Mononuclear cell (primary cell): ENCODE measurements around the gene SLC25A40. TPM values are rescaled to one million over a fixed set of nuclear protein-coding genes. Genes with fewer than 3 reads are reported as not detected.
A peak's percentile ranks its signal among the peaks of the same experiment; 100 is the strongest.
"Not testable (repeated sequence)": the region's sequence is repeated elsewhere in the genome, so short reads cannot be mapped to it uniquely, and the experiment has no call there.

Experiments used
- H3K27me3 ChIP-seq: 2 replicates; pipeline ENCODE4 v1.6.0; 2011; ENCODE audit warnings: low read length, control low read depth; ENCODE audit not compliant: insufficient read depth
- H3K4me1 ChIP-seq: 2 replicates; pipeline ENCODE4 v1.5.1; 2011; ENCODE audit warnings: mild to moderate bottlenecking, low read length, control low read depth; ENCODE audit not compliant: insufficient read depth
- H3K4me3 ChIP-seq: 2 replicates; pipeline ENCODE4 v1.5.1; 2011; ENCODE audit warnings: mild to moderate bottlenecking, low read length, moderate library complexity
- H3K9me3 ChIP-seq: 2 replicates; pipeline ENCODE4 v1.5.1; 2011; ENCODE audit warnings: low read depth, mild to moderate bottlenecking, control low read depth, low read length
- total RNA-seq: library from RNA; depleted of rRNA; stranded (reverse); fragments of >200 nt; gene quantifications from one replicate; pipeline ENCODE4 v1.2.3, GENCODE V29; 2012

Gene SLC25A40
- total RNA-seq, 1 donor, result 9.7 TPM

DNA sequence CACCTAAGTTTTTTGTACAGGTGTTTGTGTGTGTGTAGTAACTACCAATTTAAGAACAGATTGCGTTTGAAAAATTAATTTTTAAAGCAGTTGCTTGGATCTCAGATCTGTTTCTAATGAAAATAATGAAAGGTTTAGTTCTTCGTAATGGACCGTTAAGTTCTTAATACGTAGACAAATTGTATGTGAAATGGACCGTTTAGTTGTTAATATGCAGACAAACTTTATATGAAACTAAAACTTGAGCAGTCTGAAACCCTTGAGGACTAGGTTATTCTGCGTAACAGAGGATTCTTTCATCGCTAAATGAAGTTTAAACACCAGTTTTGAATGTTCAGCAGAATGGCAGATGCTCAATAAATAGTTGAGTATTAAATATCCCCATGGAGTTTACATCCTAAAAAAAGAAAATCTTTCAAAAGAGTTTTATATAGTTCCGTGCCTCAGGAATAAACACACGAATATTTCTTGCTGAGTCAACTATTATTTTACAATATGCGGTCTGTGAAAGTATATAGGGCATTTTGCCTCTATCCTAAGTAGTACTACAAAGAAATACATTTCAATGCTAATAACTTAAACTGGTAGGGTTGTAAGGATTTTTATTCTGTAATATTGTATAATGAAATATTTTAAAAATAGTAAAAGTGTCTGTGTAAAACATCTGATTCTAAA, 1.3 kb upstream of the SLC25A40 start:
- H3K9me3 ChIP-seq, result no peaks in the 10 kb centered on the region

DNA sequence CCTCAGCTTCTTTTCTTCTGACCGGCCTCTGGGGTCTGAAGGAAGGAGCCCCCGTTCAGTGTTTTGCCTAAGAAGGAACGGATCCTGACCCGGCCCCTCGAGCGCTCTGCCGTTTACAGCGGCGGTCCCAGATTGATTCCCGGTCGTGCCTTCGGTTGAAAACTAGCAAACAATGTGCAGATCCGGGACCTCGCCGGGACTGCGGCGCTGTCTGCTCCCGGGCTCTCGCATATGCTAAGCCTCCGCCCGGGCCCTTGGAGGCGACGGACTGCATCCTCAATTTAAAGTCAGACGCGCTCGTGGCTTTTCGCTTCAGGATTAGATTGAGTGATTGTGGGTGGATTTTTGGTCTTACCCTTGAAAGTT, 692 bp upstream of the SLC25A40 start:
- Histone ChIP-seq H3K4me3 (peak overlapping the region; percentile 90), H3K4me1 (peaks cover 45% of the 10 kb centered on the region)

More for the DNA sequence above, 1.3 kb upstream of the SLC25A40 start:
- Histone ChIP-seq H3K4me1 (peaks cover 41% of the 10 kb centered on the region), H3K27me3 (no peaks in the 10 kb centered on the region), H3K4me3 (peak overlapping the region; percentile 90)

DNA sequence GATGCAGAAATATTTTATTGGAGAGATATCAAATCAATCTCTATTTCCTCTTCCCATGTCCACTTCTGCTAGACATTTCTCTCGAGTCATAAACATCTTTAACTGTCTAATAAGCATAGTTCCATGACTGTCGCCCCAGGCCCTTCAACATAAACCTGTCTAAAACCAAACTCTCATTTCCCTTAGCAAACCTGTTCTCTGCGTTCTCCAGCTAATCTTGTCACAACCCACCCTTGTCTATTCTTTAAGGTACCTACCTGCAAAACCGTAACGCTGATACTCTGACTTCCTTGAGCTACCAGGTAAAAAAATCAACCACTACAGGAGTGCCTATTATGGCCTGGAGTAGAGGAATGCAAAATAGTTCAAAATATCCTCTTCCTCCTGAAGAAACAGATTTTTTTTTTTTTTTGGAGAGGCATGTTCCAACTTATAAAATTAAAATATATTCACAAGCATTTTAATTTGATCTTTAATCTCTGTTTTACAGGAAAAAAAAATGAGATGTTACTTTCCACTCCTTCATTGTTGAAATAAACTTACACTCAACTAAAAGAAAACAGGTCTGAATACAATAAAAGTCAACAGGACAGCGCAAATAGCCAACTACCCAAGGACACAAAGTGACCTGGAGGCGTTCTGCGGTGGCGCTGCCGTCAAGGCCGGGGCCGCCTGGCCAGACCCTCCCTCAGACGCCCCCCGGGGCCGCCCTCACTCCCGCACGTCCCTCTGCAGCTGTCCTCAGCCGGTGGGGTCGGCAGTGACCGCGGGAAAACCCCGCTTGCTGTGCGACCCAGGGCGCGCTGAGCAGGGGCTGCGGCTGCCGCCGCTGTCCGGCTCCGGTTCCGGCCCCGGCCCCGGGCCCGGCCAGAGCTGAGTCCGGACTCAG, 765 bp downstream of the SLC25A40 start:
- H3K27me3 ChIP-seq, result no peaks in the 10 kb centered on the region
- peaks cover 45% of the 10 kb centered on the region for H3K4me1 ChIP-seq
- peak overlapping the region; percentile 90 for H3K4me3 ChIP-seq
- no peaks in the 10 kb centered on the region for H3K9me3 ChIP-seq

More for the DNA sequence above, 692 bp upstream of the SLC25A40 start:
- Histone ChIP-seq H3K9me3 (no peaks in the 10 kb centered on the region), H3K27me3 (no peaks in the 10 kb centered on the region)

- peaks cover 45% of the 10 kb centered on the region for H3K4me1 ChIP-seq
- no peak overlapping the region for H3K4me3 ChIP-seq
- no peaks in the 10 kb centered on the region for H3K27me3 ChIP-seq
- H3K9me3 ChIP-seq, result no peaks in the 10 kb centered on the region
Observed at GRCh38 chr7:87874066-87874465, 2.1 kb downstream of the SLC25A40 start.

GRCh38 chr7:87873328-87873727, 2.8 kb downstream of the SLC25A40 start:
- H3K4me3 ChIP-seq, H3K9me3 ChIP-seq, H3K27me3 ChIP-seq: not testable (repeated sequence)
- peaks cover 44% of the 10 kb centered on the region for H3K4me1 ChIP-seq

DNA sequence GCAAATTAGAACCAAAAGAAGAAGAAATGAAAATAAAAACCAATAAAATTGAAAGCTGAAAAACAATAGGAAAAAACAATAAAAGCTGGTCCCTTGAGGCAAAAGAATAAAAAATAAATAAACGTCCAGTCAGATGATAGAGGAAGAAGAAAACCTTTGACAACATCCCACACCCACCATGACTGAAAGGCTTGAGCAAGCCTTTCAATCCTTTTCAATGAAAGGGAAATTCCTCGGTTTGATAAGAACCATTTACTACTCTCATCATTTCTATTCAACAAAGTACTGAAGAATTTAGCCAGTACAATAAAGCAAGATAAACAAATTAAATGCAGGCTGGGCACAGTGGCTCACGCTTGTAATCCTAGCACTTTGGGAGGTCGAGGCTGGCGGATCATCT, 3.8 kb downstream of the SLC25A40 start:
- Histone ChIP-seq H3K4me3 (no peak overlapping the region), H3K9me3 (peaks cover 8% of the 10 kb centered on the region), H3K27me3 (no peaks in the 10 kb centered on the region), H3K4me1 (peaks cover 36% of the 10 kb centered on the region)

GRCh38 chr7:87870471-87870870, 5.7 kb downstream of the SLC25A40 start:
- Histone ChIP-seq H3K4me1 (peaks cover 29% of the 10 kb centered on the region), H3K27me3 (no peaks in the 10 kb centered on the region), H3K4me3 (no peak overlapping the region), H3K9me3 (peaks cover 23% of the 10 kb centered on the region)

- peaks cover 23% of the 10 kb centered on the region for H3K9me3 ChIP-seq
- not testable (repeated sequence) for H3K4me3 ChIP-seq, H3K4me1 ChIP-seq, H3K27me3 ChIP-seq
Observed at GRCh38 chr7:87866533-87866932, 9.6 kb downstream of the SLC25A40 start.

GRCh38 chr7:87866089-87866488, 10.1 kb downstream of the SLC25A40 start:
- peaks cover 23% of the 10 kb centered on the region for H3K9me3 ChIP-seq
- H3K4me1 ChIP-seq, result no peaks in the 10 kb centered on the region
- H3K4me3 ChIP-seq, result no peak overlapping the region
- no peaks in the 10 kb centered on the region for H3K27me3 ChIP-seq

DNA sequence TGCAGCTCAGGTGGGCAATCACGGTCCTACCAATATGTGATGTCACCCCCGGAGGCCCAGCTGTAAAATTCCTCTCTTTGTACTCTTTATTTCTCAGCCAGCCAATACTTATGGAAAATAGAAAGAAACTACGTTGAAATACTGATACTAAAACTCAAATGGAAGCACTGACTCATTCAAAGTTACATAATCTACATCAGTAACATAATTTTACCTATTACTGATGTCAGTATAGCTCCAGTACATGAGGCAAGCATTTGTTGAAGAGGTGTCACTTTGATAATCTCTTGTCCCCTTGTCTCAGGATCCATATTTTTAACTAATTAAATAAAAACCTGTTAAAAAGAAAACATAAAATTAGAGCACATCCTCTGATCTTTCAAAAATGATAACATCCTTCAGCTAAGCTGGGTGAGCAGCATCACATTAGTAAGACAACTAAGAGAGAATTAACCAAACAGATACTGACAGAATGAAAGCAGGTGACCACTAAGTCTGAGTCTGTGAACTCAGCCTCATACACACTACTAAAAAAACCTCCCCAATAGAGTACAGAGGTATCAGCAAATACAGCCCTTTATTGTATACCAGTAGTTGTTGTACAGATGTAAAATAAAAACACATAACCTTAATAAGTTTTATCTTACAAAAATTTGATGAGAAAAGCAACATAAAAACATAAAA, 17.6 kb downstream of the SLC25A40 start:
- Histone ChIP-seq H3K9me3 (no peaks in the 10 kb centered on the region), H3K4me3 (no peak overlapping the region), H3K4me1 (peaks cover 9% of the 10 kb centered on the region), H3K27me3 (no peaks in the 10 kb centered on the region)

- no peak overlapping the region for H3K4me3 ChIP-seq
- H3K4me1 ChIP-seq, result peaks cover 16% of the 10 kb centered on the region
- H3K27me3 ChIP-seq, result no peaks in the 10 kb centered on the region
- no peaks in the 10 kb centered on the region for H3K9me3 ChIP-seq
Observed at GRCh38 chr7:87853237-87853864, 22.8 kb downstream of the SLC25A40 start.

DNA sequence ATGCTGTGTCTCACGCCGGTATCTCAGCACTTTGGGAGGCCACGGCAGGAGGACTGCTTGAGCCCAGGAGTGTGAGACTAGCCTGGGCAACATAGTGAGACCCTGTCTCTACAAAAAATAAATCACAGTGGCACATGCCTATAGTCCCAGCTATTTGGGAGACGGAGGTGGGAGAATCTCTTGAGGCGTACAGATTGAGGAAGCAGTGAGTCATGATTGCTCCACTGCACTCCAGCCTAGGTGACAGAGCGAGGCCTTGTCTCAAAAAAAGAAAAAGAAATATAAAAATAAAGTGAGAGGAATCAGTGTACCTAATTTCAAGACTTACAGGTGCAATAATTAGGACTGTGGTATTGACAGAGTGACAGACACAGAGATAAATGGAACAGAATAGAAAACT, 23.9 kb downstream of the SLC25A40 start:
- H3K9me3 ChIP-seq, result no peaks in the 10 kb centered on the region
- no peaks in the 10 kb centered on the region for H3K27me3 ChIP-seq
- peaks cover 16% of the 10 kb centered on the region for H3K4me1 ChIP-seq
- no peak overlapping the region for H3K4me3 ChIP-seq

DNA sequence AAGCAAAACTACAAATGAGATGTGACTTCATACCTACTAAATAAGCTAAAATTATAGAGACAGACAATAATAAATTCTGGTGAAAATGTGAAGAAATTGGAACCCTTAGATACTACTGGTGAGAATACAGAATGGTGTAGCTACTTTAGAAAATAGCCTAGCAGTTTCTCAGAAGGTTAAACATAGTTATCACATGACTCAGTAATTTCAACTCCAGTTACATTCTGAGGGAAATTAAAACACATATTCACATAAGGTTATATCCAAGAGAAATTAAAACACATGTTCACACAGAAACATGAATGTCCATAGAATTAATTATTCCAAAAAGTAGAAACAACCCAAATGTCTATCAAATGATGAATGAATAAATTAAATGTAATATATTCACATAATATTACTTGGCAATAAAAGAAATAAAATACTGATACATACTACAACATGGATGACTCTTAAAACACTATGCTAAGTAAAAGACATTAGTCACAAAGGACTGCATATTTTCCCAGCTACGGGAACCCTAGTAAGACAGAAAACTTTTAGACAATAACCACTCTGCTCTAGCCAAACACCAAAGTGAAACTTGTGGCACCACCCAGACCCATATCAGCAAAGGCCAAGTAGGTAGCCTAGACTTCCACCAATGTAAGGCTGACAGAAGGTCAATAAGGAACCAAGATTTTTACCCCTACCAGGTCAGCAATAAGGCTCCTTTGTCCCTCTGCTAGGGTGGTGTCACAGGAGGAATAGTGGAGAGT, 25.1 kb downstream of the SLC25A40 start:
- no peaks in the 10 kb centered on the region for H3K9me3 ChIP-seq
- H3K27me3 ChIP-seq, result no peaks in the 10 kb centered on the region
- peaks cover 16% of the 10 kb centered on the region for H3K4me1 ChIP-seq
- no peak overlapping the region for H3K4me3 ChIP-seq

- no peaks in the 10 kb centered on the region for H3K4me1 ChIP-seq
- H3K4me3 ChIP-seq, result no peak overlapping the region
- no peaks in the 10 kb centered on the region for H3K27me3 ChIP-seq
- no peaks in the 10 kb centered on the region for H3K9me3 ChIP-seq
Observed at GRCh38 chr7:87837597-87837996, 38.6 kb downstream of the SLC25A40 start.
